ENCODE data around the gene TNFRSF8.
"Not testable (repeated sequence)": the region's sequence is repeated elsewhere in the genome, so short reads cannot be mapped to it uniquely, and the experiment has no call there.

Gene TNFRSF8

DNA sequence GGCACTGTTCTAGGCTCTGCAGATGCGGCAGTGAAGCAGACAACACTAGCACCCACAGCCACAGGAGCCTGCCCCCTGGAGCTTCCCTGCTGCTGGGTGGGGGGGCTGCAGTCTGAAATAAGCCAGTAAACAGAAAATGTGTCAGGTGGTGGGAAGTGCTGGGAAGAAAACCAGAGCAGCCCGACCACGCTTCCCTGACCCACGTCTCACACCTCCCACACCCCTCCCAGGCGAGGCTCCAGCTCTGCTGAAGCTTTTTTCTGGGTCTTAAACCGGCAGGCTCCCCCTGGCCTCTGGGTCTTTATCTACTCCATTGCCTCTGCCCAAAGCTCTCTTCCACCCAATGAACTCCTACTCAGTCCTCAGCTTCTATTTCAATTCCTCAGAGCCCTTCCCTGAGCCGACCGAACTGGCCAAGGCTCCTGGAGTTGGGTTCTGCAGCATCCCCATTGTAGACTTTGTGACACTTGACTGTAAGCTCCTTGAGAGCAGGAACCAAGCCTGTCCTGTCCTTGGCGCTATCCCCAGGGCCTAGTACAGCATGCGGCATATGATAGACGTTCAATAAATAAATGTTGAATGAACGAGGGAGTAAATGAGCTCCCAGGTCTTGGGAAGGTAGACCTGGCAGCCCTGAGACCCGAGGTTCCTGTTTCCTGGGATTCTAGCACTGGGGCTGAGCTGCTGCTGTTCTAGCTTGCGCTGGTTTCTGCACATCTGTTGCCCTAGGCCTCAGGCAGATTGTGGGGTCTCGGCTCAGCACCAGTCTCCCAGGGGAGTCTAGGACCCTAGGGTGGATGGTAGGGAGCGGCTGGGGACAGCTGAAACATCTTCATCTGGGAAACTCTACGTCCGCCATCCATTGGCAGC is 25.4 kb upstream of the TNFRSF8 start:
- H3K79me2 ChIP-seq (ENCODE audit: insufficient read depth, low read depth), result no peaks in the 10 kb centered on the region
- no peaks in the 10 kb centered on the region for H3K27me3 ChIP-seq (ENCODE audit: insufficient read depth, low read depth)
- H3K27ac ChIP-seq, result no peak overlapping the region
- H3K9ac ChIP-seq, result no peak overlapping the region
- TF ChIP-seq, protein P1, sequence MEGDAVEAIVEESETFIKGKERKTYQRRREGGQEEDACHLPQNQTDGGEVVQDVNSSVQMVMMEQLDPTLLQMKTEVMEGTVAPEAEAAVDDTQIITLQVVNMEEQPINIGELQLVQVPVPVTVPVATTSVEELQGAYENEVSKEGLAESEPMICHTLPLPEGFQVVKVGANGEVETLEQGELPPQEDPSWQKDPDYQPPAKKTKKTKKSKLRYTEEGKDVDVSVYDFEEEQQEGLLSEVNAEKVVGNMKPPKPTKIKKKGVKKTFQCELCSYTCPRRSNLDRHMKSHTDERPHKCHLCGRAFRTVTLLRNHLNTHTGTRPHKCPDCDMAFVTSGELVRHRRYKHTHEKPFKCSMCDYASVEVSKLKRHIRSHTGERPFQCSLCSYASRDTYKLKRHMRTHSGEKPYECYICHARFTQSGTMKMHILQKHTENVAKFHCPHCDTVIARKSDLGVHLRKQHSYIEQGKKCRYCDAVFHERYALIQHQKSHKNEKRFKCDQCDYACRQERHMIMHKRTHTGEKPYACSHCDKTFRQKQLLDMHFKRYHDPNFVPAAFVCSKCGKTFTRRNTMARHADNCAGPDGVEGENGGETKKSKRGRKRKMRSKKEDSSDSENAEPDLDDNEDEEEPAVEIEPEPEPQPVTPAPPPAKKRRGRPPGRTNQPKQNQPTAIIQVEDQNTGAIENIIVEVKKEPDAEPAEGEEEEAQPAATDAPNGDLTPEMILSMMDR (conservative IDR thresholded peaks at IDR 0.05; ENCODE audit: low read depth, low read length), result no peak
- H2AFZ ChIP-seq (ENCODE audit: low read depth), result no peak overlapping the region
- H3K4me3 ChIP-seq (IDR thresholded peaks at IDR 0.05; ENCODE audit: insufficient read depth, low read depth, low read length), result no peak overlapping the region
- no peaks in the 10 kb centered on the region for H4K20me1 ChIP-seq (ENCODE audit: insufficient read depth)
- peaks cover 42% of the 10 kb centered on the region for H3K4me1 ChIP-seq (ENCODE audit: low read depth, poor library complexity, severe bottlenecking)
- H3K4me2 ChIP-seq, result no peak overlapping the region
- H3K36me3 ChIP-seq (ENCODE audit: insufficient read depth), result no peaks in the 10 kb centered on the region

DNA sequence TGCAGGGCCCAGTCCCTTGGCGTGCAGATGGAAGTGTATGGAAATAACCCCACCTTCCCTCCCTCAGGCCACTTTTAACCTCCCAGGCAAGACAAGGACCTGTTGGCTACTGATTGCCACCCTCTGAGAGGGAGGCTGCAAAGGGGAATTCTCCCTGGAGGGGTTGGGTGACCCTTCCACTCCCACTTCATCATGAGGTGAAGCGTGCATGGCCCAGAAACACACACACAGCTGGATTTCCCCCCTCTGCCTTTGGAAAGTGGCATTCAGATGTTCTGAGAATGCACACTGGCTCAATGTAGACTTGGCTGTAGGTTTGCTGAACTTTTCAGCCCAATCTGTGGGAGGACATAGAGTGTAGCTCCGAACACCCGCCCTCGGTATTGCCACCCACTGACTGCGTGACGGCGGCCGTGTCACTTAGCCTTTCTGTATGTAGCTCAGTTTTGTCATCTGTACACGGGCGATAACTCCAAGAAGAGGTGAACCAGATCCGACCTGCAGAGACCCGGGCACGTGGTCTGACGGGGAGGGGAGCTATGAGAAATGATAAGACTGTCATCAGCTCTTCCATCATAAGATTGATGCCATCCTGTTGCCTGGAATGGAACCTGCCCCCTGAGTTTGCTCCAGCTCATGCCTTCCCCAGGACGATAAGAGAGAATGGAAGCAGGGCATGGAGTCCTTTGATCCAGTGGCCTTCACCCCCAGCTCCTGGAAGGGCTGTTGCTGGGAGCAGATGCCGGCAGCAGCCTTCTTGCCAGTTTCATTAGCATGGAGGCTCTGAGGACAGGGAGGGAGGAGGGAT is 24.5 kb upstream of the TNFRSF8 start:
- H3K9ac ChIP-seq, result no peak overlapping the region
- peaks cover 42% of the 10 kb centered on the region for H3K4me1 ChIP-seq (ENCODE audit: low read depth, poor library complexity, severe bottlenecking)
- H3K79me2 ChIP-seq (ENCODE audit: insufficient read depth, low read depth), result no peaks in the 10 kb centered on the region
- no peaks in the 10 kb centered on the region for H3K36me3 ChIP-seq (ENCODE audit: insufficient read depth)
- H2AFZ ChIP-seq (ENCODE audit: low read depth), result no peak overlapping the region
- H3K4me3 ChIP-seq (IDR thresholded peaks at IDR 0.05; ENCODE audit: insufficient read depth, low read depth, low read length), result no peak overlapping the region
- H3K27me3 ChIP-seq (ENCODE audit: insufficient read depth, low read depth), result no peaks in the 10 kb centered on the region
- peak overlapping the region; percentile 81; the same call in 1 of the 2 replicates for H3K27ac ChIP-seq
- H4K20me1 ChIP-seq (ENCODE audit: insufficient read depth), result no peaks in the 10 kb centered on the region
- peak overlapping the region; percentile 13; the same call in 1 of the 2 replicates for H3K4me2 ChIP-seq
- TF ChIP-seq, protein P1 (conservative IDR thresholded peaks at IDR 0.05; ENCODE audit: low read depth, low read length), result no peak

DNA sequence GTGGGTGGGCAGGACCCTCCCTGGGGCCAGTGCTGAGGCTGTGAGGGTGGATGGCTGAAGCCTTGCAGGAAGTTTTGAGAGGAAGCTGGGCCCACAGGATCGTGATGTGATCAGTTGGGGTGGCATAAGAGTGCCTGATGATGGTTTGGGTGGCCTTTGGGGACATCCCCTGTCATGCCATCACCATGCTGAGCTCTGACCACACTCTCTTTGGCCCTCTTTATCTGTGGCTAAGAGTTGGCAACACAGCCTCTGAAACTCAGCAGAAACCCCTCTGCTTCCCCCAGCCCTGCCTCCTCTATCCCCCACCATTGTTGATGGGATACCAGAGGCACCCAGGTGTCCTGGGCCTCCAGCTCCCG is 24.0 kb upstream of the TNFRSF8 start:
- Histone ChIP-seq H2AFZ (ENCODE audit: low read depth) (no peak overlapping the region), H3K27me3 (ENCODE audit: insufficient read depth, low read depth) (no peaks in the 10 kb centered on the region; the same call in 1 of the 2 replicates), H3K4me1 (ENCODE audit: low read depth, poor library complexity, severe bottlenecking) (peaks cover 44% of the 10 kb centered on the region)

DNA sequence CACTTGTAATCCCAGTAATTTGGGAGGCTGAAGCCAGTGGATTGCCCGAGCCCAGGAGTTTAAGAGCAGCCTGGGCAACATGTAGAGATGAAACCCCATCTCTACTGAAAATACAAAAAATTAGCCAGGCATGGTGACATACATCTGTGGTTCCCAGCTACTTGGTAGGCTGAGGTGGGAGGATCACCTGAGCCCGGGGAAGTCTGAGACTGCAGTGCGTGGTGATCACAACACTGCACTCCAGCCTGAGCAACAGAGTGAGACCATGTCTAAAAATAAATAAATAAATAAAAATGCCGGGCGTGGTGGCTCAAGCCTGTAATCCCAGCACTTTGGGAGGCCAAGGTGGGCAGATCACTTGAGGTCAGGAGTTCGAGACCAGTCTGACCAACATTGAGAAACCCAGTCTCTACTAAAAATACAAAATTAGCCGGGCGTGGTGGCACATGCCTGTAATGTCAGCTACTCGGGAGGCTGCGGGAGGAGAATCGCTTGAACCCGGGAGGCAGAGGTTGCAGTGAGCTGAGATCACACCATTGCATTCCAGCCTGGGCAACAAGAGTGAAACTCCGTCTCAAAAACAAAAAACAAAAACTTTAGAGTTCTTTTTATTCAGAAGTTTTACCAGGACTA is 23.2 kb upstream of the TNFRSF8 start:
- not testable (repeated sequence) for H4K20me1 ChIP-seq (ENCODE audit: insufficient read depth); H3K79me2 ChIP-seq (ENCODE audit: insufficient read depth, low read depth); H3K27me3 ChIP-seq (ENCODE audit: insufficient read depth, low read depth); H3K36me3 ChIP-seq (ENCODE audit: insufficient read depth)
- peak overlapping the region; percentile 49 for H3K4me3 ChIP-seq (IDR thresholded peaks at IDR 0.05; ENCODE audit: insufficient read depth, low read depth, low read length)
- peak overlapping the region; percentile 81 for H3K27ac ChIP-seq
- H3K4me2 ChIP-seq, result peak overlapping the region; percentile 12
- H3K4me1 ChIP-seq (ENCODE audit: low read depth, poor library complexity, severe bottlenecking), result peaks cover 45% of the 10 kb centered on the region
- H2AFZ ChIP-seq (ENCODE audit: low read depth), result peak overlapping the region; percentile 18; the same call in 1 of the 2 replicates
- H3K9ac ChIP-seq, result peak overlapping the region; percentile 38; the same call in 1 of the 2 replicates

More for the DNA sequence above, 24.0 kb upstream of the TNFRSF8 start:
- no peaks in the 10 kb centered on the region for H3K36me3 ChIP-seq (ENCODE audit: insufficient read depth)
- H3K79me2 ChIP-seq (ENCODE audit: insufficient read depth, low read depth), result no peaks in the 10 kb centered on the region
- no peaks in the 10 kb centered on the region for H4K20me1 ChIP-seq (ENCODE audit: insufficient read depth)
- H3K4me2 ChIP-seq, result peak overlapping the region; percentile 13; the same call in 1 of the 2 replicates
- peak overlapping the region; percentile 81 for H3K27ac ChIP-seq
- no peak overlapping the region for H3K9ac ChIP-seq
- H3K4me3 ChIP-seq (IDR thresholded peaks at IDR 0.05; ENCODE audit: insufficient read depth, low read depth, low read length), result no peak overlapping the region
- TF ChIP-seq, protein P1 (conservative IDR thresholded peaks at IDR 0.05; ENCODE audit: low read depth, low read length), result no peak
